Smooth muscle cell (in vitro differentiated cells): ENCODE data around the gene EHHADH. TPM values are rescaled to one million over a fixed set of nuclear protein-coding genes. Genes with fewer than 3 reads are reported as not detected.

Experiments used
- DNase-seq: peaks from one replicate; lab custom pipeline; 2025; ENCODE audit not compliant: unreplicated experiment; lab: John Stamatoyannopoulos, UW
- H2AFZ ChIP-seq: fragments of 200-600 bp; sonication (generic); 2 replicates; pipeline ENCODE4 v1.6.0; 2016; ENCODE audit warnings: antibody characterized with exemption, low read depth, mild to moderate bottlenecking
- H3F3A ChIP-seq: fragments of 200-600 bp; sonication (generic); 2 replicates; pipeline ENCODE4 v1.6.0; 2017; ENCODE audit warnings: antibody characterized with exemption, low read depth
- H3K27ac ChIP-seq: fragments of 200-600 bp; sonication (generic); 2 replicates; pipeline ENCODE4 v1.5.1; 2016; ENCODE audit warnings: low read depth, mild to moderate bottlenecking
- H3K27me3 ChIP-seq: fragments of 200-600 bp; sonication (generic); 2 replicates; pipeline ENCODE4 v1.6.1; 2016; ENCODE audit warnings: low read depth, mild to moderate bottlenecking
- H3K36me3 ChIP-seq: fragments of 200-600 bp; sonication (generic); 2 replicates; pipeline ENCODE4 v1.5.1; 2016; ENCODE audit warnings: low read depth
- H3K4me1 ChIP-seq: fragments of 200-600 bp; sonication (generic); 2 replicates; pipeline ENCODE4 v1.5.1; 2016; ENCODE audit warnings: low read depth
- H3K4me2 ChIP-seq: fragments of 200-600 bp; sonication (generic); 2 replicates; pipeline ENCODE4 v1.6.0; 2016; ENCODE audit warnings: mild to moderate bottlenecking
- H3K4me3 ChIP-seq: fragments of 200-600 bp; sonication (generic); 2 replicates; pipeline ENCODE4 v1.5.1; 2016; ENCODE audit warnings: mild to moderate bottlenecking
- H3K79me2 ChIP-seq: fragments of 200-600 bp; sonication (generic); 2 replicates; pipeline ENCODE4 v1.6.0; 2016; ENCODE audit warnings: low read depth, mild to moderate bottlenecking
- H3K9ac ChIP-seq: fragments of 200-600 bp; sonication (generic); 2 replicates; pipeline ENCODE4 v1.6.0; 2016; ENCODE audit warnings: low read depth
- H3K9me3 ChIP-seq: fragments of 200-600 bp; sonication (generic); replicated peaks from 2 replicates; pipeline ENCODE4 v1.5.1; 2016; ENCODE audit warnings: low read depth
- H4K20me1 ChIP-seq: fragments of 200-600 bp; sonication (generic); 2 replicates; pipeline ENCODE4 v1.6.0; 2016; ENCODE audit warnings: low read depth
- CTCF ChIP-seq: fragments of 200-600 bp; sonication (generic); IDR thresholded peaks from 2 replicates; pipeline ENCODE4 v1.5.1; 2017; ENCODE audit warnings: borderline replicate concordance, mild to moderate bottlenecking, antibody characterized with exemption; ENCODE audit not compliant: insufficient read depth, poor library complexity, severe bottlenecking
- WGBS: methylation state at CpG from one replicate; pipeline ENCODE4 v1.1.7; 2016; ENCODE audit warnings: low lambda C conversion rate; 5-methylcytosine and 5-hydroxymethylcytosine counted together
- polyA plus RNA-seq: library from polyadenylated mRNA; unstranded; fragments of >200 nt; fragmentation: Nextera tagmentation; extraction: Ambion mirVana; gene quantifications from 2 replicates; pipeline ENCODE4 v1.2.1, GENCODE V29; 2016
- total RNA-seq: library from RNA; depleted of rRNA; stranded (reverse); fragments of >200 nt; gene quantifications from 2 replicates; pipeline ENCODE4 v1.2.3, GENCODE V29; 2014

EHHADH gene
- total and polyA plus RNA-seq, 2 experiments from 2014 or later = 2.7 to 2.9 TPM

- Histone ChIP-seq H3F3A (no peaks in the 10 kb centered on the region), H3K36me3 (peaks cover 4% of the 10 kb centered on the region), H3K4me3 (no peak overlapping the region), H3K79me2 (no peaks in the 10 kb centered on the region), H3K27ac (no peak overlapping the region), H3K27me3 (no peaks in the 10 kb centered on the region), H3K9ac (no peak overlapping the region), H3K9me3 (no peaks in the 10 kb centered on the region), H4K20me1 (peaks cover 7% of the 10 kb centered on the region), H3K4me2 (no peak overlapping the region), H2AFZ (no peak overlapping the region), H3K4me1 (no peaks in the 10 kb centered on the region)
- no peak for TF ChIP-seq CTCF
- no peak for DNase-seq
- 99% methylated on average over 3 of the region's 3 CpGs for WGBS
Measured at GRCh38 chr3:185290266-185290665, 36.4 kb upstream of the EHHADH start.

GRCh38 chr3:185283374-185283935 is 29.6 kb upstream of the EHHADH start:
- WGBS = 58% methylated on average over 9 of the region's 9 CpGs
- H3K4me2 ChIP-seq = peak overlapping the region; percentile 93

GRCh38 chr3:185282696-185283373 is 29.0 kb upstream of the EHHADH start:
- H3K27ac ChIP-seq = peak overlapping the region; percentile 62
- no peak for TF ChIP-seq CTCF
- H4K20me1 ChIP-seq = peaks cover 4% of the 10 kb centered on the region
- H2AFZ ChIP-seq = peak overlapping the region; percentile 100
- H3K79me2 ChIP-seq = peaks cover 13% of the 10 kb centered on the region
- H3K36me3 ChIP-seq = peaks cover 4% of the 10 kb centered on the region
- no peaks in the 10 kb centered on the region for H3K9me3 ChIP-seq
- 4% methylated on average over 41 of the region's 41 CpGs for WGBS
- no peaks in the 10 kb centered on the region for H3F3A ChIP-seq
- H3K9ac ChIP-seq = peak overlapping the region; percentile 83
- no peaks in the 10 kb centered on the region for H3K27me3 ChIP-seq
- H3K4me3 ChIP-seq = peak overlapping the region; percentile 84
- peaks cover 10% of the 10 kb centered on the region for H3K4me1 ChIP-seq
- peak; percentile 45 for DNase-seq
- peak overlapping the region; percentile 93 for H3K4me2 ChIP-seq

More at GRCh38 chr3:185283374-185283935, 29.6 kb upstream of the EHHADH start:
- no peaks in the 10 kb centered on the region for H3K27me3 ChIP-seq
- peak overlapping the region; percentile 84 for H3K4me3 ChIP-seq
- peaks cover 4% of the 10 kb centered on the region for H3K36me3 ChIP-seq
- H3K79me2 ChIP-seq = peaks cover 13% of the 10 kb centered on the region
- peak overlapping the region; percentile 83 for H3K9ac ChIP-seq
- no peak for DNase-seq
- H3K9me3 ChIP-seq = no peaks in the 10 kb centered on the region
- H2AFZ ChIP-seq = peak overlapping the region; percentile 100
- no peaks in the 10 kb centered on the region for H3F3A ChIP-seq
- H4K20me1 ChIP-seq = peaks cover 4% of the 10 kb centered on the region
- peak overlapping the region; percentile 53 for H3K27ac ChIP-seq
- peaks cover 10% of the 10 kb centered on the region for H3K4me1 ChIP-seq
- TF ChIP-seq CTCF = no peak
